DLD1 (cell line): ENCODE results near the gene WDR70.
"Not testable (repeated sequence)": the region's sequence is repeated elsewhere in the genome, so short reads cannot be mapped to it uniquely, and the experiment has no call there.

Source experiments
- in situ Hi-C: cut with HindIII; loops from 2 replicates; pipeline ENCODE4 v1.10.0; 2017; ENCODE audit warnings: low sequenced_read_pairs

The WDR70 gene

GRCh38 chr5:37453252-37453651 is 74.1 kb downstream of the WDR70 start:
- in situ Hi-C loops = not testable (repeated sequence)

- in situ Hi-C loops = not testable (repeated sequence)
Measured at GRCh38 chr5:37454402-37455055, 75.4 kb downstream of the WDR70 start.

- in situ Hi-C loops = not testable (repeated sequence)
Measured at GRCh38 chr5:37463191-37464051, 84.3 kb downstream of the WDR70 start.

- in situ Hi-C loops = not testable (repeated sequence)
Measured at GRCh38 chr5:37464581-37464980, 85.5 kb downstream of the WDR70 start.

GRCh38 chr5:37469383-37469782 is 90.3 kb downstream of the WDR70 start:
- in situ Hi-C loops = not testable (repeated sequence)

- in situ Hi-C loops = no loop called here
Measured at GRCh38 chr5:37471666-37472197, 92.6 kb downstream of the WDR70 start.

- in situ Hi-C loops = no loop called here
Measured at GRCh38 chr5:37477426-37477825, 98.3 kb downstream of the WDR70 start.

- in situ Hi-C loops = no loop called here
Measured at GRCh38 chr5:37478121-37478894, 99.2 kb downstream of the WDR70 start.

- in situ Hi-C loops = not testable (repeated sequence)
Measured at GRCh38 chr5:37481395-37481794, 102.3 kb downstream of the WDR70 start.

GRCh38 chr5:37490120-37490810 is 111.1 kb downstream of the WDR70 start:
- in situ Hi-C loops = no loop called here

GRCh38 chr5:37490931-37491330 is 111.8 kb downstream of the WDR70 start:
- in situ Hi-C loops = no loop called here

- in situ Hi-C loops = no loop called here
Measured at GRCh38 chr5:37492778-37493555, 113.8 kb downstream of the WDR70 start.

- in situ Hi-C loops = no loop called here
Measured at GRCh38 chr5:37494756-37495155, 115.6 kb downstream of the WDR70 start.

- in situ Hi-C loops = no loop called here
Measured at GRCh38 chr5:37495210-37495609, 116.1 kb downstream of the WDR70 start.

- in situ Hi-C loops = no loop called here
Measured at GRCh38 chr5:37495668-37496347, 116.7 kb downstream of the WDR70 start.

GRCh38 chr5:37496902-37497445 is 117.9 kb downstream of the WDR70 start:
- in situ Hi-C loops = no loop called here

- in situ Hi-C loops = no loop called here
Measured at GRCh38 chr5:37501152-37501551, 122.0 kb downstream of the WDR70 start.

GRCh38 chr5:37506241-37506640 is 127.1 kb downstream of the WDR70 start:
- in situ Hi-C loops = no loop called here

GRCh38 chr5:37506722-37507121 is 127.6 kb downstream of the WDR70 start:
- in situ Hi-C loops = no loop called here
